Natural killer cell (primary cell): ENCODE results near the gene CNGA4. TPM values are rescaled to one million over a fixed set of nuclear protein-coding genes. Genes with fewer than 3 reads are reported as not detected.

ENCODE experiments used
- ATAC-seq, 3 donors: fragments of 150-1000 bp in 2 of 3; fragments of 200-7000 bp in 1 of 3; cut with Tn5 transposase; 1 replicate in 1 of 3; 2 replicates in 2 of 3; pipeline ENCODE4 v1.10.0; 2021; ENCODE audit warnings: mild to moderate bottlenecking in 2 of 3, moderate library complexity in 2 of 3
- DNase-seq, 2 donors: peaks; one replicate each; pipeline versions ENCODE4 v3.0.0 to v3.0.0-alpha.2; 2013 to 2021; ENCODE audit warnings: mixed read lengths in 1 of 2
- H3K27ac ChIP-seq: one replicate; pipeline ENCODE4 v1.5.1; 2013; ENCODE audit warnings: mild to moderate bottlenecking, low read length
- H3K27me3 ChIP-seq: one replicate; pipeline ENCODE4 v1.6.1; 2013; ENCODE audit warnings: low read length; ENCODE audit not compliant: control insufficient read depth, insufficient read depth
- H3K36me3 ChIP-seq: one replicate; pipeline ENCODE4 v1.6.1; 2013; ENCODE audit warnings: low read length; ENCODE audit not compliant: control insufficient read depth, insufficient read depth
- H3K4me1 ChIP-seq: one replicate; pipeline ENCODE4 v1.6.1; 2013; ENCODE audit warnings: low read length; ENCODE audit not compliant: control insufficient read depth, insufficient read depth
- H3K4me3 ChIP-seq: one replicate; pipeline ENCODE4 v1.5.1; 2013; ENCODE audit warnings: low read length
- H3K9me3 ChIP-seq: one replicate; pipeline ENCODE4 v1.6.1; 2013; ENCODE audit warnings: low read length; ENCODE audit not compliant: control insufficient read depth, insufficient read depth
- H3K27ac Mint-ChIP-seq, 2 donors: one replicate each; pipeline ENCODE4 v1.8.0; 2022; ENCODE audit warnings: mild to moderate bottlenecking in 2 of 2, mixed read lengths in 2 of 2, moderate library complexity in 1 of 2
- H3K27me3 Mint-ChIP-seq, 2 donors: one replicate each; pipeline ENCODE4 v1.8.0; 2022; ENCODE audit warnings: low read depth in 2 of 2, mixed read lengths in 2 of 2
- H3K36me3 Mint-ChIP-seq: one replicate; pipeline ENCODE4 v1.8.0; 2022; ENCODE audit warnings: mixed read lengths
- H3K4me1 Mint-ChIP-seq, 2 donors: one replicate each; pipeline ENCODE4 v1.8.0; 2022; ENCODE audit warnings: mixed read lengths in 2 of 2
- H3K4me3 Mint-ChIP-seq: one replicate; pipeline ENCODE4 v1.8.0; 2022; ENCODE audit warnings: mild to moderate bottlenecking, moderate library complexity, mixed read lengths
- H3K9me3 Mint-ChIP-seq, 2 donors: one replicate each; pipeline ENCODE4 v1.8.0; 2022; ENCODE audit warnings: mixed read lengths in 2 of 2
- CTCF ChIP-seq: fragments of 200-600 bp; IDR thresholded peaks from one replicate; pipeline ENCODE4 v1.8.0; 2022; ENCODE audit warnings: antibody characterized with exemption
- WGBS: methylation state at CpG from one replicate; pipeline ENCODE4 v1.1.7; 2013; ENCODE audit warnings: missing lambda C conversion rate; ENCODE audit not compliant: insufficient coverage; 5-methylcytosine and 5-hydroxymethylcytosine counted together
- intact Hi-C: fragments of 100-400 bp; cut with micrococcal nuclease; formaldehyde crosslinking; loops from one replicate; pipeline ENCODE4 v1.14.2; 2022
- total RNA-seq, 4 donors: library from RNA; stranded (reverse); fragments of 120-200 nt in 1 of 4; gene quantifications; one replicate each; pipeline versions ENCODE4 v1.2.3 to v1.2.4, GENCODE V29; 2013 to 2022

Gene CNGA4
- total RNA-seq, 3 donors from 2014 or later (not counting 1 experiment from before 2014, with no cell fraction given), result 0.35 to 0.50 (median 0.39) TPM

- WGBS, result 99% methylated on average over 12 of the region's 12 CpGs
- no peak overlapping the region for H3K27ac ChIP-seq
- peak overlapping the region; percentile 53 to 68 for H3K27ac Mint-ChIP-seq
- DNase-seq (no peak), ATAC-seq (no peak)
- no peaks in the 10 kb centered on the region for H3K27me3 Mint-ChIP-seq
- no peaks in the 10 kb centered on the region for H3K9me3 ChIP-seq
- H3K9me3 Mint-ChIP-seq, result no peaks in the 10 kb centered on the region
- H3K36me3 Mint-ChIP-seq, result peaks cover 7% of the 10 kb centered on the region
- H3K4me1 Mint-ChIP-seq, result peaks cover 13 to 23% of the 10 kb centered on the region in 2 donors
- intact Hi-C loops, result no loop called here
- no peak for TF ChIP-seq CTCF
- H3K27me3 ChIP-seq, result no peaks in the 10 kb centered on the region
- peaks cover 62% of the 10 kb centered on the region for H3K36me3 ChIP-seq
- H3K4me3 Mint-ChIP-seq, result no peak overlapping the region
- H3K4me1 ChIP-seq, result peaks cover 5% of the 10 kb centered on the region
- H3K4me3 ChIP-seq, result no peak overlapping the region
These were observed 29.1 kb upstream of the CNGA4 start for GRCh38 chr11:6209801-6210200.

GRCh38 chr11:6210274-6210955, 28.5 kb upstream of the CNGA4 start:
- Histone ChIP-seq H3K27ac (no peak overlapping the region), H3K36me3 (peaks cover 65% of the 10 kb centered on the region), H3K4me1 (peaks cover 2% of the 10 kb centered on the region), H3K27me3 (no peaks in the 10 kb centered on the region), H3K4me3 (no peak overlapping the region), H3K9me3 (no peaks in the 10 kb centered on the region)
- Mint-ChIP-seq H3K4me1 (peaks cover 8 to 17% of the 10 kb centered on the region in 2 donors), H3K27ac (peak overlapping the region in 1 of 2 donors; percentile 63), H3K9me3 (no peaks in the 10 kb centered on the region), H3K36me3 (peaks cover 11% of the 10 kb centered on the region), H3K4me3 (no peak overlapping the region), H3K27me3 (no peaks in the 10 kb centered on the region)
- intact Hi-C loops, result no loop called here
- WGBS, result 99% methylated on average over 9 of the region's 9 CpGs
- no peak for DNase-seq
- no peak for ATAC-seq
- TF ChIP-seq CTCF, result no peak

- H3K36me3 Mint-ChIP-seq, result peaks cover 13% of the 10 kb centered on the region
These were observed 24.4 kb upstream of the CNGA4 start for GRCh38 chr11:6214530-6214929.

More at GRCh38 chr11:6214530-6214929, 24.4 kb upstream of the CNGA4 start:
- ATAC-seq (no peak), DNase-seq (no peak)
- Histone ChIP-seq H3K27ac (no peak overlapping the region), H3K4me3 (no peak overlapping the region), H3K36me3 (peaks cover 89% of the 10 kb centered on the region), H3K27me3 (no peaks in the 10 kb centered on the region), H3K9me3 (no peaks in the 10 kb centered on the region), H3K4me1 (no peaks in the 10 kb centered on the region)
- H3K4me1 Mint-ChIP-seq, result peaks cover 0 to under 1% of the 10 kb centered on the region in 2 donors
- H3K9me3 Mint-ChIP-seq, result no peaks in the 10 kb centered on the region
- intact Hi-C loops, result no loop called here
- no peak overlapping the region for H3K4me3 Mint-ChIP-seq
- H3K27ac Mint-ChIP-seq, result no peak overlapping the region
- H3K27me3 Mint-ChIP-seq, result no peaks in the 10 kb centered on the region
- TF ChIP-seq CTCF, result no peak
- 97% methylated on average over 10 of the region's 10 CpGs for WGBS
